Colonic mucosa (tissue), 4 donors: ENCODE data around the gene FBLL1. TPM values are rescaled to one million over a fixed set of nuclear protein-coding genes. Genes with fewer than 3 reads are reported as not detected.
A peak's percentile ranks its signal among the peaks of the same experiment; 100 is the strongest.
"Not testable (repeated sequence)": the region's sequence is repeated elsewhere in the genome, so short reads cannot be mapped to it uniquely, and the experiment has no call there.

Experiments
- DNase-seq: peaks from one replicate; pipeline ENCODE4 v3.0.0-alpha.2; 2020
- H3K27ac ChIP-seq: fragments of 200-600 bp; one replicate; pipeline ENCODE4 v1.8.0; 2021
- H3K27me3 ChIP-seq: fragments of 200-600 bp; one replicate; pipeline ENCODE4 v1.8.0; 2021
- H3K36me3 ChIP-seq: fragments of 200-600 bp; one replicate; pipeline ENCODE4 v1.8.0; 2021
- H3K4me1 ChIP-seq: fragments of 200-600 bp; one replicate; pipeline ENCODE4 v1.8.0; 2021; ENCODE audit warnings: mild to moderate bottlenecking
- H3K4me3 ChIP-seq: fragments of 200-600 bp; one replicate; pipeline ENCODE4 v1.8.0; 2021
- H3K9ac ChIP-seq, 2 donors: one replicate each; pipeline ENCODE4 v1.7.0; 2013; ENCODE audit warnings: control low read depth in 2 of 2, low read depth in 2 of 2, low read length in 2 of 2
- H3K9me3 ChIP-seq: fragments of 200-600 bp; one replicate; pipeline ENCODE4 v1.8.0; 2021
- intact Hi-C: fragments of 100-400 bp; cut with DNase I; formaldehyde crosslinking; loops from one replicate; pipeline ENCODE4 v1.14.1; 2022
- total RNA-seq, 2 donors: library from RNA; stranded (reverse); fragmentation: NEBNext Ultra II Directional in 1 of 2; extraction: Animal tissue kit (Norgen Biotek cat#: 25700) in 1 of 2; gene quantifications; one replicate each; pipeline ENCODE4 v1.2.1, GENCODE V29; 2021
- TF ChIP-seq, protein P1 (sequence below): fragments of 200-600 bp; IDR thresholded peaks from one replicate; pipeline ENCODE4 v1.8.0; 2022; ENCODE audit warnings: antibody characterized with exemption, mild to moderate bottlenecking
- donor health status: healthy.
- donor health status: DM: no; HTN: no; CAD: no.
- donor health status: DM: no; HTN: no; CAD: no.

Gene FBLL1
- total RNA-seq, 2 donors from 2014 or later, result 0.58 TPM; not detected in 1

DNA sequence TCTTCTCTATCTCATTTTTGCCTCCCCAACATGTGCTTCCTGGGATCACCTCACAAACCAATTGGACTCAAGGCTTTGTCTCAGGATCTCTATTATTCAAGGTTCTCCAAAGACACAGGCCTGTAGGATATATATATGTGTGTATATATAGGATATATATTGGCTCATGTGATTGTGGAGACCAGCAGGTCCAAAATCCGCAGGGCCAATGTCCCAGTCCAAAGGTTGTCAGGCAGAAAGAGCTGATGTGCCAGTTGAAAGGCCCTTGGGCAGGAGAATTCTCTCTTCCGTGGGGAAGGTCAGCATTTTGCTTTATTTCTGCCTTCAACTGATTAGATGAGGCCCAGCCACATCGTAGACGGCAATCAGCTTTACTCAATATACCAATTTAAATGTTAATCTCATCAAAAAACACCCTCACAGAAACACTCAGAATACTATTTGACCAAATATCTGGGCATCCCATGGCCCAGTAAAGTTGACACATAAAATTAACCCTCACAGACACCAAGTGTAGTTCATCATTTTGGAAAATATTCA is 1.3 kb upstream of the FBLL1 start:
- no peak overlapping the region for H3K9ac ChIP-seq
- peaks cover 16% of the 10 kb centered on the region for H3K27me3 ChIP-seq
- no peaks in the 10 kb centered on the region for H3K9me3 ChIP-seq
- TF ChIP-seq, protein P1, sequence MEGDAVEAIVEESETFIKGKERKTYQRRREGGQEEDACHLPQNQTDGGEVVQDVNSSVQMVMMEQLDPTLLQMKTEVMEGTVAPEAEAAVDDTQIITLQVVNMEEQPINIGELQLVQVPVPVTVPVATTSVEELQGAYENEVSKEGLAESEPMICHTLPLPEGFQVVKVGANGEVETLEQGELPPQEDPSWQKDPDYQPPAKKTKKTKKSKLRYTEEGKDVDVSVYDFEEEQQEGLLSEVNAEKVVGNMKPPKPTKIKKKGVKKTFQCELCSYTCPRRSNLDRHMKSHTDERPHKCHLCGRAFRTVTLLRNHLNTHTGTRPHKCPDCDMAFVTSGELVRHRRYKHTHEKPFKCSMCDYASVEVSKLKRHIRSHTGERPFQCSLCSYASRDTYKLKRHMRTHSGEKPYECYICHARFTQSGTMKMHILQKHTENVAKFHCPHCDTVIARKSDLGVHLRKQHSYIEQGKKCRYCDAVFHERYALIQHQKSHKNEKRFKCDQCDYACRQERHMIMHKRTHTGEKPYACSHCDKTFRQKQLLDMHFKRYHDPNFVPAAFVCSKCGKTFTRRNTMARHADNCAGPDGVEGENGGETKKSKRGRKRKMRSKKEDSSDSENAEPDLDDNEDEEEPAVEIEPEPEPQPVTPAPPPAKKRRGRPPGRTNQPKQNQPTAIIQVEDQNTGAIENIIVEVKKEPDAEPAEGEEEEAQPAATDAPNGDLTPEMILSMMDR, result no peak
- no peak for DNase-seq
- intact Hi-C loops, result no loop called here
- no peak overlapping the region for H3K27ac ChIP-seq
- no peak overlapping the region for H3K4me3 ChIP-seq
- H3K4me1 ChIP-seq, result peaks cover 3% of the 10 kb centered on the region
- no peaks in the 10 kb centered on the region for H3K36me3 ChIP-seq

DNA sequence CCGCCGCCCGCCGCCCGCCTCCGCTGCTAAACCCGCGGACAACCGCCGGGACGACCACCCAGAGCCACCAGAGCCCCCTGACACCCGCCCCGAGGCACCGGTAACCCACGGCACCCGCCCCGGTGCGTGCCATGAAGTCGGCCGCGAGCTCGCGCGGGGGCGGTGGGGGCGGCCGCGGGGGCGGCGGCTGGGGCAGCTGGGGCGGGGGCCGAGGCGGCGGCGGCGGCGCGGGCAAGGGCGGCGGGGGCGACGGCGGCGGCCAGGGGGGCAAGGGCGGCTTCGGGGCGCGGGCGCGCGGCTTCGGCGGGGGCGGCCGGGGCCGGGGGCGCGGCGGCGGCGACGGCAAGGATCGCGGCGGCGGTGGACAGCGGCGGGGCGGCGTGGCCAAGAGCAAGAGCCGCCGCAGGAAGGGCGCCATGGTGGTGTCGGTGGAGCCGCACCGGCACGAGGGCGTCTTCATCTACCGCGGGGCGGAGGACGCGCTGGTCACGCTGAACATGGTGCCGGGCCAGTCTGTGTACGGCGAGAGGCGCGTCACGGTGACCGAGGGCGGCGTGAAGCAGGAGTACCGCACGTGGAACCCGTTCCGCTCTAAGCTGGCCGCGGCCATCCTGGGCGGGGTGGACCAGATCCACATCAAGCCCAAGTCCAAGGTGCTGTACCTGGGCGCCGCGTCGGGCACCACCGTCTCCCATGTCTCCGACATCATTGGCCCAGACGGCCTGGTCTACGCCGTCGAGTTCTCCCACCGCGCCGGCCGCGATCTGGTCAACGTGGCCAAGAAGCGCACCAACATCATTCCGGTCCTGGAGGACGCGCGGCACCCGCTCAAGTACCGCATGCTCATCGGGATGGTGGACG is 499 bp downstream of the FBLL1 start:
- Histone ChIP-seq H3K4me3 (peak overlapping the region; percentile 32), H3K9ac (no peak overlapping the region), H3K27me3 (peaks cover 16% of the 10 kb centered on the region), H3K36me3 (no peaks in the 10 kb centered on the region), H3K27ac (no peak overlapping the region), H3K9me3 (no peaks in the 10 kb centered on the region), H3K4me1 (peaks cover 3% of the 10 kb centered on the region)
- no peak for DNase-seq
- intact Hi-C loops, result no loop called here
- TF ChIP-seq, protein P1, result no peak

DNA sequence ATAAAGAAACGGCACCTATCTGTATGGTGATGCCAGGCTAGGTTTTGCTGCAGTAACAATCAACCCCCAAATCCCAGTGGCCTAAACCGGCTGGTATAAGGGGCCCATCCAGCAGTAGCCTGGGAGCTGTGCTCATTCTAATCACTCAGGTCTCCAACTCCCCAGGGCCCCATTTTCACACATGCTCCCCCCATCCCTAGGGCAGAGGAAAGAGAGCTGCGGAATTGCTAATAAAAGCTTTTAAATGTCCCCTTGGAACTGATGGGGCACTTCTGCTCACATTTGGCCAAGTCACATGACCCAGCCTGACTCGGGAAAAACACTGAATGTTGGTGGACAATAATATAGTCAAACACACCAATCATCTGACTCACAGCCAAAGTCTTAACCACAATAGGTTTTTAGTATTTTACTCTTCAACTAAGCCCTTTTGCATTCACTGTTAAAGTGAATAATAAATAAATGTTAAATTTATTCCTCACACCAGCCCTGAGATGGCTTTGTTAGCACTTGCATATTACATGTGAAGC is 1.6 kb downstream of the FBLL1 start:
- Histone ChIP-seq H3K36me3 (no peaks in the 10 kb centered on the region), H3K9me3 (no peaks in the 10 kb centered on the region), H3K27ac (no peak overlapping the region), H3K9ac (no peak overlapping the region), H3K27me3 (peaks cover 16% of the 10 kb centered on the region), H3K4me1 (peaks cover 3% of the 10 kb centered on the region), H3K4me3 (no peak overlapping the region)
- TF ChIP-seq, protein P1, result no peak
- DNase-seq, result no peak
- intact Hi-C loops, result no loop called here

DNA sequence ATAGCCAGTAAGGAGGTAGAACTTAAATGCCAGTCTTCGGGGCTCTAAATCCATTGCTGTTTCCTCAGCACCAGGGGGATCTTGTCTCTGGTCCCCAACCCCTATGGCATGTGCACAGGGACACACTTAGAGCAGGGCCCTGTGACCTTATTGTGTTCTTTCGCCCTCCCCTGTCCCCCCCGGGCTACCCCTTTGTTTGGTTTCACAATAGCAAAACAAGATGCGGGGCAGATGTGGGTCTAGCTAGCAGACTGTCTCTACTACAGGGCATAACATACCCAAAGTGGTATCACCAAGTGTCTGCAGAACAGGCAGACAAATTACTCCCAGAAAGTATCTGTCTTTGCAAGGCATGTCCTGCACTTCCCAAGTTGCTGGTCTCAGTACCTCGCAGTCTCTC is 2.1 kb downstream of the FBLL1 start:
- Histone ChIP-seq H3K27me3 (peaks cover 16% of the 10 kb centered on the region), H3K27ac (no peak overlapping the region), H3K36me3 (no peaks in the 10 kb centered on the region), H3K4me1 (peaks cover 3% of the 10 kb centered on the region), H3K9me3 (no peaks in the 10 kb centered on the region), H3K9ac (no peak overlapping the region), H3K4me3 (no peak overlapping the region)
- intact Hi-C loops, result no loop called here
- DNase-seq, result no peak
- TF ChIP-seq, protein P1, result no peak

DNA sequence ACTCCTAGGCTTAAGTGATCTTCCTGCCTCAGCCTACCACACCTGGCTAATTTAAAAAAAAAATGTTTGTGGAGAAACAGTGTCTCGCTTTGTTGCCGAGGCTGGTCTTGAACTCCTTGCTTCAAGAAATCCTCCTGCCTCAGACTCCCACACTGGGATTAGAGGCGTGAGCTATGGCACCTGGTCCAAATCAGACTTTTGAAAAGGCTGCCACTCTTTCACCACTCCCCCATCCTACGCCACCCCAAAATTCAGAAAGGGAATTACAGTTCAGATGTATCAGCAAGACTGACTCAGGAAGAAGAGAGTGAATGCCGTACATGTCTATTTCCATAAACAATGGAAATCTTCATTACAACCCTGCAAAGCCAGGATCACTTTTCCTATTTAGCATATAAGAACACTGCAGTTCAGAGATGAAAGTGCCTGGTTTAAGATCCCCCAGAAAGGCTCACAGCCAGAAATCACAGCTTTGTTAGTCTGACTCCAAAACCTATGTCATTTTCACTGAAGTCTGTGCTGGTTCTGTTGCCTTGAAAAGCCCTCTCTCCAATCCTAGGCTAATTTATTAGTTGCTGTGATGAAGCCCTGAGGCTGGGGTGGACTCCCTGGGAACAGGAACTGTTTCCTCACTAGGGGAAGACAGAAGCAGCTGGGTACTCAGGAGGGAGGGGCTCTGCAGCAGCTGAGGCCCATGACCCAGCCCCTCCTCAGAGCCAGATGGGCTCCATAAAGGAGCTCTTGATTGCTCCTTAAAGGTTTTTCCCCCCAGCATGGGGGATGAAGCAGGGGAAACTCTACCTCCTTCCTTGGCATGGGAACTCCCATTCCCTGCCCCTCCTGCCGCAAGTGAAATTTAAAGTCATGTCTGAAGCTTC is 3.1 kb downstream of the FBLL1 start:
- intact Hi-C loops, result no loop called here
- no peak for DNase-seq
- TF ChIP-seq, protein P1, result no peak
- no peak overlapping the region for H3K27ac ChIP-seq
- H3K36me3 ChIP-seq, result no peaks in the 10 kb centered on the region
- H3K27me3 ChIP-seq, result peaks cover 16% of the 10 kb centered on the region
- no peak overlapping the region for H3K4me3 ChIP-seq
- H3K9ac ChIP-seq, result no peak overlapping the region
- peaks cover 3% of the 10 kb centered on the region for H3K4me1 ChIP-seq
- H3K9me3 ChIP-seq, result no peaks in the 10 kb centered on the region

DNA sequence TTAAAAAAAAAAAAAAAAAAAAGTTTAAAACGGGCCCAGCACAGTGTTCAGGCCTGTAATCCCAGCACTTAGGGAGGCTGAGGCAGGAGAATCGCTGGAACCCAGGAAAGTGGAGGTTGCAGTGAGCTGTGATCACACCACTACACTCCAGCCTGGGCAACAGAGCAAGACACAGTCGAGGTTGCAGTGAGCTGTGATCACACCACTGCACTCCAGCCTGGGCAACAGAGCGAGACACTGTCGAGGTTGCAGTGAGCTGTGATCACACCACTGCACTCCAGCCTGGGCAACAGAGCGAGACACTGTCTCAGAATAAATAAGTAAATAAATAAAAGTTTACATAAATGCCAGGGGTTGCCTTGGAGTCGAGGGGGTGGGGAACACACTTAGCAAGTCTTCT is 5.2 kb downstream of the FBLL1 start:
- DNase-seq, intact Hi-C loops, H3K9me3 ChIP-seq, H3K4me3 ChIP-seq, H3K36me3 ChIP-seq, H3K9ac ChIP-seq, H3K4me1 ChIP-seq, H3K27ac ChIP-seq: not testable (repeated sequence)
- H3K27me3 ChIP-seq, result peaks cover 10% of the 10 kb centered on the region
